NAMALWA (cell line): ENCODE results near the gene TMEM52B.
"Not testable (repeated sequence)": the region's sequence is repeated elsewhere in the genome, so short reads cannot be mapped to it uniquely, and the experiment has no call there.

Experiments used
- DNase-seq: peaks from one replicate; pipeline ENCODE4 v3.0.0-alpha.2; 2015; ENCODE audit warnings: low spot score

The TMEM52B gene

GRCh38 chr12:10211940-10212738 is 33.3 kb downstream of the TMEM52B start:
- peak; percentile 81 for DNase-seq

GRCh38 chr12:10212739-10213131 is 33.9 kb downstream of the TMEM52B start, which contains the start of gene GABARAPL1:
GABARAPL1 (plus strand) TSS chr12:10212877; CDS start chr12:10213130, 253 bp downstream.
- DNase-seq: peak; percentile 87

GRCh38 chr12:10213168-10214135 is 34.6 kb downstream of the TMEM52B start:
- DNase-seq: peak; percentile 89

- DNase-seq: no peak
Measured at GRCh38 chr12:10214136-10214894, 35.5 kb downstream of the TMEM52B start.

GRCh38 chr12:10214895-10215267 is 36.0 kb downstream of the TMEM52B start:
- DNase-seq: no peak

- no peak for DNase-seq
Measured at GRCh38 chr12:10215436-10215835, 36.6 kb downstream of the TMEM52B start.

- not testable (repeated sequence) for DNase-seq
Measured at GRCh38 chr12:10215946-10216345, 37.1 kb downstream of the TMEM52B start.

- DNase-seq: no peak
Measured at GRCh38 chr12:10218021-10218420, 39.2 kb downstream of the TMEM52B start.

- DNase-seq: no peak
Measured at GRCh38 chr12:10220398-10221077, 41.7 kb downstream of the TMEM52B start.

GRCh38 chr12:10221846-10222245 is 43.0 kb downstream of the TMEM52B start:
- no peak for DNase-seq

- DNase-seq: no peak
Measured at GRCh38 chr12:10223208-10223607, 44.4 kb downstream of the TMEM52B start.

- DNase-seq: not testable (repeated sequence)
Measured at GRCh38 chr12:10225426-10225825, 46.6 kb downstream of the TMEM52B start.

- DNase-seq: no peak
Measured at GRCh38 chr12:10226086-10226485, 47.3 kb downstream of the TMEM52B start.

- no peak for DNase-seq
Measured at GRCh38 chr12:10226731-10227130, 47.9 kb downstream of the TMEM52B start.

GRCh38 chr12:10227648-10228047 is 48.8 kb downstream of the TMEM52B start:
- DNase-seq: peak; percentile 73

- DNase-seq: no peak
Measured at GRCh38 chr12:10234562-10234961, 55.7 kb downstream of the TMEM52B start.

GRCh38 chr12:10235761-10236631 is 57.2 kb downstream of the TMEM52B start:
- peak; percentile 78 for DNase-seq

GRCh38 chr12:10236720-10237119 is 57.9 kb downstream of the TMEM52B start:
- DNase-seq: no peak

- DNase-seq: no peak
Measured at GRCh38 chr12:10238526-10238925, 59.7 kb downstream of the TMEM52B start.

- no peak for DNase-seq
Measured at GRCh38 chr12:10241290-10241689, 62.5 kb downstream of the TMEM52B start.
